Prostate gland (tissue), 2 donors: ENCODE measurements around the gene HDDC3. TPM values are rescaled to one million over a fixed set of nuclear protein-coding genes. Genes with fewer than 3 reads are reported as not detected.

Experiments used
- DNase-seq: peaks from one replicate; pipeline ENCODE4 v3.0.0-alpha.2; 2019; ENCODE audit warnings: low spot score
- H3K27ac ChIP-seq, 2 donors: fragments of 200-600 bp; sonication (generic); 2 replicates each; pipeline ENCODE4 v1.5.1; 2017 to 2019
- H3K27me3 ChIP-seq: fragments of 200-600 bp; sonication (generic); replicated peaks from 2 replicates; pipeline ENCODE4 v1.5.1; 2019; ENCODE audit not compliant: insufficient read depth
- H3K36me3 ChIP-seq, 2 donors: fragments of 200-600 bp; sonication (generic); 1 replicate in 1 of 2; 2 replicates in 1 of 2; pipeline versions ENCODE4 v1.5.1 to v1.8.1; 2017 to 2019
- H3K4me1 ChIP-seq: fragments of 200-600 bp; sonication (generic); replicated peaks from 2 replicates; pipeline ENCODE4 v1.5.1; 2019
- H3K4me3 ChIP-seq, 2 donors: fragments of 200-600 bp; sonication (generic); 2 replicates each; pipeline ENCODE4 v1.5.1; 2017 to 2019
- H3K9me3 ChIP-seq: fragments of 200-600 bp; sonication (generic); 2 replicates; pipeline ENCODE4 v1.5.1; 2017
- POLR2A ChIP-seq: fragments of 450-650 bp; IDR thresholded peaks from one replicate; pipeline ENCODE4 v1.6.1; 2016; ENCODE audit warnings: antibody characterized with exemption, mild to moderate bottlenecking
- POLR2AphosphoS5 ChIP-seq: sonication (generic); formaldehyde crosslinking; IDR thresholded peaks from one replicate; pipeline ENCODE4 v1.6.1; 2017; ENCODE audit warnings: antibody characterized with exemption
- WGBS: methylation state at CpG from one replicate; pipeline ENCODE4 v1.1.5; 2018; 5-methylcytosine and 5-hydroxymethylcytosine counted together
- intact Hi-C: fragments of 100-400 bp; cut with DNase I; formaldehyde crosslinking; loops from one replicate; pipeline ENCODE4 v1.14.2; 2022
- total RNA-seq, 2 donors: library from RNA; depleted of rRNA; stranded (reverse); fragments of >200 nt; gene quantifications; one replicate each; pipeline ENCODE4 v1.1.0, GENCODE V29; 2016
- TF ChIP-seq, protein P1 (sequence below), 4 experiments: fragments of 200-600 bp in 2 of 4; fragments of 450-650 bp in 2 of 4; sonication (generic) in 2 of 4; IDR thresholded peaks; 1 replicate in 3 of 4; 2 replicates in 1 of 4; pipeline ENCODE4 v1.5.1; 2016 to 2019; ENCODE audit warnings: antibody characterized with exemption in 4 of 4, mild to moderate bottlenecking in 2 of 4, moderate library complexity in 2 of 4

Gene HDDC3
- total RNA-seq, 2 donors from 2014 or later, result 16.2 to 30.6 TPM

- TF ChIP-seq POLR2A (no peak), POLR2AphosphoS5 (no peak)
- TF ChIP-seq, protein P1, sequence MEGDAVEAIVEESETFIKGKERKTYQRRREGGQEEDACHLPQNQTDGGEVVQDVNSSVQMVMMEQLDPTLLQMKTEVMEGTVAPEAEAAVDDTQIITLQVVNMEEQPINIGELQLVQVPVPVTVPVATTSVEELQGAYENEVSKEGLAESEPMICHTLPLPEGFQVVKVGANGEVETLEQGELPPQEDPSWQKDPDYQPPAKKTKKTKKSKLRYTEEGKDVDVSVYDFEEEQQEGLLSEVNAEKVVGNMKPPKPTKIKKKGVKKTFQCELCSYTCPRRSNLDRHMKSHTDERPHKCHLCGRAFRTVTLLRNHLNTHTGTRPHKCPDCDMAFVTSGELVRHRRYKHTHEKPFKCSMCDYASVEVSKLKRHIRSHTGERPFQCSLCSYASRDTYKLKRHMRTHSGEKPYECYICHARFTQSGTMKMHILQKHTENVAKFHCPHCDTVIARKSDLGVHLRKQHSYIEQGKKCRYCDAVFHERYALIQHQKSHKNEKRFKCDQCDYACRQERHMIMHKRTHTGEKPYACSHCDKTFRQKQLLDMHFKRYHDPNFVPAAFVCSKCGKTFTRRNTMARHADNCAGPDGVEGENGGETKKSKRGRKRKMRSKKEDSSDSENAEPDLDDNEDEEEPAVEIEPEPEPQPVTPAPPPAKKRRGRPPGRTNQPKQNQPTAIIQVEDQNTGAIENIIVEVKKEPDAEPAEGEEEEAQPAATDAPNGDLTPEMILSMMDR (IDR thresholded peaks at IDR 0.05), result no peak
- Histone ChIP-seq H3K27ac (peak overlapping the region in 1 of 2 donors; percentile 69), H3K4me3 (peak overlapping the region; percentile 59 to 76), H3K36me3 (peaks cover 0 to 21% of the 10 kb centered on the region in 2 donors), H3K9me3 (no peaks in the 10 kb centered on the region), H3K27me3 (no peaks in the 10 kb centered on the region), H3K4me1 (peaks cover 10% of the 10 kb centered on the region)
- no peak for DNase-seq
- intact Hi-C loops, result loop anchor here (10.0 kb wide), 1 partner anchor 71 kb away; the partner anchor contains the start of gene VPS33B
- WGBS, result 67% methylated on average over 16 of the region's 16 CpGs
These were observed 21.8 kb upstream of the HDDC3 start for GRCh38 chr15:90953947-90954711.

- Histone ChIP-seq H3K9me3 (no peaks in the 10 kb centered on the region), H3K4me3 (no peak overlapping the region), H3K27me3 (no peaks in the 10 kb centered on the region), H3K4me1 (peaks cover 10% of the 10 kb centered on the region), H3K27ac (no peak overlapping the region), H3K36me3 (peaks cover 0 to 21% of the 10 kb centered on the region in 2 donors)
- intact Hi-C loops, result loop anchor here (10.0 kb wide), 1 partner anchor 72 kb away; the partner anchor contains the start of gene VPS33B
- no peak for DNase-seq
- TF ChIP-seq, protein P1 (IDR thresholded peaks at IDR 0.05), result no peak
- WGBS, result 89% methylated on average over 14 of the region's 14 CpGs
These were observed 20.7 kb upstream of the HDDC3 start for GRCh38 chr15:90952901-90953677.

GRCh38 chr15:90950676-90951075 is 18.3 kb upstream of the HDDC3 start:
- Histone ChIP-seq H3K4me3 (no peak overlapping the region), H3K27ac (no peak overlapping the region), H3K4me1 (peaks cover 4% of the 10 kb centered on the region), H3K27me3 (no peaks in the 10 kb centered on the region), H3K36me3 (peaks cover 4 to 21% of the 10 kb centered on the region in 2 donors), H3K9me3 (no peaks in the 10 kb centered on the region)
- TF ChIP-seq, protein P1 (IDR thresholded peaks at IDR 0.05), result no peak
- 98% methylated on average over 6 of the region's 6 CpGs for WGBS
- DNase-seq, result no peak
- intact Hi-C loops, result loop anchor here (10.0 kb wide), 1 partner anchor 74 kb away; the partner anchor contains the start of gene VPS33B

- TF ChIP-seq, protein P1 (IDR thresholded peaks at IDR 0.05), result no peak
- TF ChIP-seq POLR2A (no peak), POLR2AphosphoS5 (no peak)
- no peak for DNase-seq
- no peaks in the 10 kb centered on the region for H3K4me1 ChIP-seq
- intact Hi-C loops, result loop anchor here (10.0 kb wide), 1 partner anchor 75 kb away; the partner anchor contains the start of gene VPS33B
- no peaks in the 10 kb centered on the region for H3K27me3 ChIP-seq
- no peak overlapping the region for H3K27ac ChIP-seq
- WGBS, result 91% methylated on average over 18 of the region's 23 CpGs
- H3K9me3 ChIP-seq, result no peaks in the 10 kb centered on the region
- H3K36me3 ChIP-seq, result peaks cover 4 to 21% of the 10 kb centered on the region in 2 donors
- H3K4me3 ChIP-seq, result no peak overlapping the region
These were observed 17.8 kb upstream of the HDDC3 start for GRCh38 chr15:90949979-90950675.
